ENCODE data around the gene LAMA3. TPM values are rescaled to one million over a fixed set of nuclear protein-coding genes. Genes with fewer than 3 reads are reported as not detected.

LAMA3 gene
- total and polyA plus RNA-seq, 8 donors: 2.1 to 13.9 (median 5.1) TPM

- H3K9me3 ChIP-seq: no peaks in the 10 kb centered on the region
- no peaks in the 10 kb centered on the region for H3K4me1 ChIP-seq
- no peak overlapping the region for H3K27ac ChIP-seq
- FAIRE-seq (no peak), ATAC-seq (no peak), DNase-seq (no peak)
- no peak overlapping the region for H3K4me3 ChIP-seq
- no peak for TF ChIP-seq CTCF (IDR thresholded peaks at IDR 0.05)
- H3K36me3 ChIP-seq: no peaks in the 10 kb centered on the region
- intact Hi-C loops (cut with DNase I): no loop called here
- no peaks in the 10 kb centered on the region for H3K27me3 ChIP-seq
- WGBS, 2 donors: 58 to 61% methylated on average over 3 of the region's 3 CpGs
Observed at GRCh38 chr18:23809415-23809814, 120.2 kb downstream of the LAMA3 start.

GRCh38 chr18:23810396-23810795 is 121.1 kb downstream of the LAMA3 start:
- Histone ChIP-seq H3K4me3 (no peak overlapping the region), H3K27me3 (no peaks in the 10 kb centered on the region), H3K4me1 (no peaks in the 10 kb centered on the region), H3K36me3 (no peaks in the 10 kb centered on the region), H3K9me3 (no peaks in the 10 kb centered on the region), H3K27ac (no peak overlapping the region)
- FAIRE-seq (no peak), ATAC-seq (no peak), DNase-seq (no peak)
- WGBS, 2 donors: 80 to 82% methylated on average over 3 of the region's 3 CpGs
- TF ChIP-seq CTCF (IDR thresholded peaks at IDR 0.05): no peak
- intact Hi-C loops (cut with DNase I): loop anchor here in 2 of 3 donors (5.0 to 10.0 kb wide), 3 partner anchors 56 to 188 kb away; no protein-coding TSS in a partner anchor

GRCh38 chr18:23811176-23811575 is 121.9 kb downstream of the LAMA3 start:
- intact Hi-C loops (cut with DNase I): loop anchor here in 2 of 3 donors (5.0 to 10.0 kb wide), 3 partner anchors 56 to 189 kb away; no protein-coding TSS in a partner anchor

GRCh38 chr18:23812546-23813440 is 123.5 kb downstream of the LAMA3 start:
- Histone ChIP-seq H3K27me3 (no peaks in the 10 kb centered on the region), H3K4me3 (no peak overlapping the region), H3K36me3 (no peaks in the 10 kb centered on the region), H3K9me3 (no peaks in the 10 kb centered on the region), H3K27ac (no peak overlapping the region), H3K4me1 (no peaks in the 10 kb centered on the region)
- intact Hi-C loops (cut with DNase I): loop anchor here in 2 of 3 donors (5.0 to 10.0 kb wide), 3 partner anchors 58 to 190 kb away; no protein-coding TSS in a partner anchor
- DNase-seq: no peak
- 28 to 34% methylated on average over 4 of the region's 4 CpGs for WGBS, 2 donors
- peak; percentile 90 for FAIRE-seq
- TF ChIP-seq CTCF (IDR thresholded peaks at IDR 0.05): peak in 3 of 4 donors; percentile 13 to 33 (median 25)
- peak in 3 of 4 donors; percentile 36 to 64 (median 49) for ATAC-seq

More at GRCh38 chr18:23811176-23811575, 121.9 kb downstream of the LAMA3 start:
- no peak for TF ChIP-seq CTCF (IDR thresholded peaks at IDR 0.05)
- Histone ChIP-seq H3K27me3 (no peaks in the 10 kb centered on the region), H3K27ac (no peak overlapping the region), H3K4me3 (no peak overlapping the region), H3K9me3 (no peaks in the 10 kb centered on the region), H3K36me3 (no peaks in the 10 kb centered on the region), H3K4me1 (no peaks in the 10 kb centered on the region)
- DNase-seq (no peak), FAIRE-seq (no peak), ATAC-seq (no peak)
- WGBS, 2 donors: 84% methylated on average over 3 of the region's 3 CpGs
